HG02885 (cell line): ENCODE results near the gene COL27A1.

Experiments
- ATAC-seq: cut with Tn5 transposase; IDR thresholded peaks from one replicate; pipeline ENCODE4 v1.9.1; 2021; ENCODE audit warnings: mild to moderate bottlenecking; ENCODE audit not compliant: unreplicated experiment, poor library complexity

The COL27A1 gene

GRCh38 chr9:114236391-114237138 lies 81.2 kb downstream of the COL27A1 start:
- no peak for ATAC-seq

GRCh38 chr9:114237247-114237646 lies 81.9 kb downstream of the COL27A1 start:
- ATAC-seq = no peak

- ATAC-seq = no peak
These were observed 82.4 kb downstream of the COL27A1 start for GRCh38 chr9:114237781-114238180.

GRCh38 chr9:114238472-114238871 lies 83.1 kb downstream of the COL27A1 start:
- no peak for ATAC-seq

GRCh38 chr9:114238891-114239875 lies 83.8 kb downstream of the COL27A1 start:
- no peak for ATAC-seq

- ATAC-seq = no peak
These were observed 84.9 kb downstream of the COL27A1 start for GRCh38 chr9:114240216-114240615.

- ATAC-seq = no peak
These were observed 85.6 kb downstream of the COL27A1 start for GRCh38 chr9:114240647-114241558.

GRCh38 chr9:114242837-114243236 lies 87.5 kb downstream of the COL27A1 start:
- no peak for ATAC-seq

GRCh38 chr9:114243240-114243639 lies 87.9 kb downstream of the COL27A1 start:
- no peak for ATAC-seq

GRCh38 chr9:114244570-114244969 lies 89.2 kb downstream of the COL27A1 start:
- no peak for ATAC-seq

- no peak for ATAC-seq
These were observed 91.2 kb downstream of the COL27A1 start for GRCh38 chr9:114246558-114246957.

- ATAC-seq = no peak
These were observed 91.7 kb downstream of the COL27A1 start for GRCh38 chr9:114247077-114247476.

- ATAC-seq = no peak
These were observed 92.2 kb downstream of the COL27A1 start for GRCh38 chr9:114247491-114247890.

- no peak for ATAC-seq
These were observed 93.0 kb downstream of the COL27A1 start for GRCh38 chr9:114248299-114248707.

GRCh38 chr9:114249424-114250234 lies 94.3 kb downstream of the COL27A1 start:
- no peak for ATAC-seq

GRCh38 chr9:114250235-114250568 lies 94.9 kb downstream of the COL27A1 start:
- no peak for ATAC-seq

GRCh38 chr9:114250648-114251047 lies 95.3 kb downstream of the COL27A1 start:
- ATAC-seq = no peak

GRCh38 chr9:114252394-114252793 lies 97.1 kb downstream of the COL27A1 start:
- no peak for ATAC-seq

GRCh38 chr9:114256827-114257328 lies 101.5 kb downstream of the COL27A1 start:
- ATAC-seq = no peak
